CD14-positive monocyte (primary cell): ENCODE data around the gene TRPM4. TPM values are rescaled to one million over a fixed set of nuclear protein-coding genes. Genes with fewer than 3 reads are reported as not detected.
A peak's percentile ranks its signal among the peaks of the same experiment; 100 is the strongest.
"Not testable (repeated sequence)": the region's sequence is repeated elsewhere in the genome, so short reads cannot be mapped to it uniquely, and the experiment has no call there.

Experiments
- DNase-seq, 3 donors: peaks; one replicate each; pipeline ENCODE4 v3.0.0-alpha.2; 2011 to 2022
- H2AFZ ChIP-seq: 2 replicates; pipeline ENCODE4 v1.6.0; 2012; ENCODE audit warnings: mild to moderate bottlenecking, low read depth, low read length, inconsistent platforms; ENCODE audit not compliant: insufficient read depth, poor library complexity, severe bottlenecking
- H3K27ac ChIP-seq, 2 donors: 1 replicate in 1 of 2; 2 replicates in 1 of 2; pipeline ENCODE4 v1.5.1; 2012 to 2013; ENCODE audit warnings: low read length in 2 of 2, control low read depth in 1 of 2, inconsistent platforms in 1 of 2, low read depth in 1 of 2, mild to moderate bottlenecking in 1 of 2
- H3K27me3 ChIP-seq, 2 donors: one replicate each; pipeline versions ENCODE4 v1.6.0 to v1.6.1; 2011 to 2013; ENCODE audit warnings: low read length in 2 of 2; ENCODE audit not compliant: control insufficient read depth in 2 of 2, insufficient read depth in 2 of 2
- H3K36me3 ChIP-seq, 2 donors: replicated peaks in 1 of 2; 1 replicate in 1 of 2; 2 replicates in 1 of 2; pipeline versions ENCODE4 v1.5.1 to v1.6.1; 2012 to 2013; ENCODE audit warnings: low read length in 2 of 2, control low read depth in 1 of 2, inconsistent platforms in 1 of 2, mild to moderate bottlenecking in 1 of 2; ENCODE audit not compliant: insufficient read depth in 2 of 2, control insufficient read depth in 1 of 2
- H3K4me1 ChIP-seq, 2 donors: 1 replicate in 1 of 2; 2 replicates in 1 of 2; pipeline versions ENCODE4 v1.5.1 to v1.6.1; 2012 to 2013; ENCODE audit warnings: low read length in 2 of 2, control low read depth in 1 of 2, inconsistent platforms in 1 of 2, mild to moderate bottlenecking in 1 of 2, moderate library complexity in 1 of 2; ENCODE audit not compliant: insufficient read depth in 2 of 2, control insufficient read depth in 1 of 2
- H3K4me2 ChIP-seq: replicated peaks from 2 replicates; pipeline ENCODE3; 2012; ENCODE audit warnings: low read length, moderate library complexity, mild to moderate bottlenecking; ENCODE audit not compliant: poor library complexity, severe bottlenecking; ENCODE audit errors: extremely low read depth
- H3K4me3 ChIP-seq, 3 experiments: fragments of 200-600 bp in 1 of 3; sonication (generic) in 1 of 3; replicated peaks in 1 of 3; 1 replicate in 2 of 3; 2 replicates in 1 of 3; pipeline ENCODE4 v1.5.1; 2011 to 2013; ENCODE audit warnings: low read length in 3 of 3, mild to moderate bottlenecking in 3 of 3, control low read depth in 2 of 3, low read depth in 2 of 3, inconsistent platforms in 1 of 3, moderate library complexity in 1 of 3
- H3K79me2 ChIP-seq: 2 replicates; pipeline ENCODE4 v1.6.0; 2012; ENCODE audit warnings: mild to moderate bottlenecking, control low read depth, inconsistent platforms, low read length, moderate library complexity; ENCODE audit not compliant: insufficient read depth
- H3K9ac ChIP-seq: 2 replicates; pipeline ENCODE4 v1.6.0; 2017; ENCODE audit warnings: low read length, mild to moderate bottlenecking; ENCODE audit not compliant: insufficient read depth, poor library complexity, severe bottlenecking
- H3K9me3 ChIP-seq, 2 donors: replicated peaks in 1 of 2; 1 replicate in 1 of 2; 2 replicates in 1 of 2; pipeline versions ENCODE4 v1.5.1 to v1.6.1; 2012 to 2013; ENCODE audit warnings: low read length in 2 of 2, control low read depth in 1 of 2; ENCODE audit not compliant: control insufficient read depth in 1 of 2, insufficient read depth in 1 of 2
- H4K20me1 ChIP-seq: 2 replicates; pipeline ENCODE4 v1.6.0; 2012; ENCODE audit warnings: mild to moderate bottlenecking, low read length, control low read depth, moderate library complexity; ENCODE audit not compliant: insufficient read depth
- H3K27ac Mint-ChIP-seq, 7 donors: one replicate each; pipeline ENCODE4 v1.8.0; 2020; ENCODE audit warnings: mild to moderate bottlenecking in 7 of 7, mixed read lengths in 7 of 7, moderate library complexity in 6 of 7, inconsistent platforms in 2 of 7
- H3K27me3 Mint-ChIP-seq, 3 donors: one replicate each; pipeline ENCODE4 v1.8.0; 2021 to 2022; ENCODE audit warnings: low read depth in 3 of 3, mild to moderate bottlenecking in 3 of 3, mixed read lengths in 3 of 3, moderate library complexity in 3 of 3, inconsistent platforms in 1 of 3
- H3K36me3 Mint-ChIP-seq, 2 donors: one replicate each; pipeline ENCODE4 v1.8.0; 2020; ENCODE audit warnings: mixed read lengths in 2 of 2, inconsistent platforms in 1 of 2, mild to moderate bottlenecking in 1 of 2
- H3K4me1 Mint-ChIP-seq: one replicate; pipeline ENCODE4 v1.8.0; 2020; ENCODE audit warnings: mild to moderate bottlenecking, mixed read lengths
- H3K4me3 Mint-ChIP-seq, 2 donors: one replicate each; pipeline ENCODE4 v1.8.0; 2020; ENCODE audit warnings: mild to moderate bottlenecking in 2 of 2, mixed read lengths in 2 of 2, moderate library complexity in 1 of 2
- H3K9me3 Mint-ChIP-seq, 7 donors: one replicate each; pipeline ENCODE4 v1.8.0; 2020 to 2022; ENCODE audit warnings: mixed read lengths in 7 of 7, mild to moderate bottlenecking in 6 of 7, moderate library complexity in 6 of 7, inconsistent platforms in 2 of 7
- WGBS: methylation state at CpG from one replicate; pipeline ENCODE4 v1.1.5; 2013; ENCODE audit warnings: missing lambda C conversion rate; ENCODE audit not compliant: insufficient coverage; 5-methylcytosine and 5-hydroxymethylcytosine counted together
- intact Hi-C, 2 donors: fragments of 100-400 bp; cut with micrococcal nuclease; formaldehyde crosslinking; loops; one replicate each; pipeline versions ENCODE4 v1.15.0 to v1.15.1; 2023
- polyA plus RNA-seq, 3 donors: library from polyadenylated mRNA; depleted of rRNA in 1 of 3; unstranded in 2 of 3; stranded (reverse) in 1 of 3; fragments of 300-500 nt in 2 of 3; fragments of >200 nt in 1 of 3; fragmentation: Illumina TruSeq in 2 of 3; gene quantifications; 1 replicate in 2 of 3; 2 replicates in 1 of 3; pipeline ENCODE4 v1.2.3, GENCODE V29; 2012 to 2021
- TF ChIP-seq, protein P1 (sequence below): fragments of 200-600 bp; IDR thresholded peaks from one replicate; pipeline ENCODE4 v1.8.0; 2022; ENCODE audit warnings: antibody characterized with exemption, mild to moderate bottlenecking

TRPM4 gene
- polyA plus RNA-seq, 3 donors: 6.0 to 6.9 (median 6.6) TPM

- H3K9ac ChIP-seq, H3K4me3 ChIP-seq, H4K20me1 ChIP-seq, H3K27ac Mint-ChIP-seq, H3K79me2 ChIP-seq, H3K27ac ChIP-seq, H3K36me3 ChIP-seq, DNase-seq, H3K4me3 Mint-ChIP-seq, H3K9me3 ChIP-seq, H3K36me3 Mint-ChIP-seq, H3K4me2 ChIP-seq, intact Hi-C loops, H2AFZ ChIP-seq: not testable (repeated sequence)
- peaks cover 37 to 59% (median 40%) of the 10 kb centered on the region in 3 donors for H3K27me3 Mint-ChIP-seq
- H3K27me3 ChIP-seq: peaks cover 15 to 25% of the 10 kb centered on the region in 2 donors
- WGBS: 94% methylated on average over 5 of the region's 11 CpGs
- H3K4me1 Mint-ChIP-seq: peaks cover 14% of the 10 kb centered on the region
- peaks cover 3 to 21% (median 13%) of the 10 kb centered on the region in 7 donors for H3K9me3 Mint-ChIP-seq
- H3K4me1 ChIP-seq: peaks cover 18 to 29% of the 10 kb centered on the region in 2 donors
Observed at GRCh38 chr19:49123285-49123684, 34.3 kb upstream of the TRPM4 start.

- no peaks in the 10 kb centered on the region for H3K79me2 ChIP-seq
- no peaks in the 10 kb centered on the region for H4K20me1 ChIP-seq
- H3K4me2 ChIP-seq: no peak overlapping the region
- H3K27me3 ChIP-seq: peaks cover 9 to 19% of the 10 kb centered on the region in 2 donors
- H3K4me3 Mint-ChIP-seq: no peak overlapping the region
- no peaks in the 10 kb centered on the region for H3K36me3 ChIP-seq
- H3K27ac ChIP-seq: no peak overlapping the region
- H3K4me1 ChIP-seq: peaks cover 5 to 15% of the 10 kb centered on the region in 2 donors
- peaks cover 0 to 5% of the 10 kb centered on the region in 2 donors for H3K9me3 ChIP-seq
- TF ChIP-seq, protein P1, sequence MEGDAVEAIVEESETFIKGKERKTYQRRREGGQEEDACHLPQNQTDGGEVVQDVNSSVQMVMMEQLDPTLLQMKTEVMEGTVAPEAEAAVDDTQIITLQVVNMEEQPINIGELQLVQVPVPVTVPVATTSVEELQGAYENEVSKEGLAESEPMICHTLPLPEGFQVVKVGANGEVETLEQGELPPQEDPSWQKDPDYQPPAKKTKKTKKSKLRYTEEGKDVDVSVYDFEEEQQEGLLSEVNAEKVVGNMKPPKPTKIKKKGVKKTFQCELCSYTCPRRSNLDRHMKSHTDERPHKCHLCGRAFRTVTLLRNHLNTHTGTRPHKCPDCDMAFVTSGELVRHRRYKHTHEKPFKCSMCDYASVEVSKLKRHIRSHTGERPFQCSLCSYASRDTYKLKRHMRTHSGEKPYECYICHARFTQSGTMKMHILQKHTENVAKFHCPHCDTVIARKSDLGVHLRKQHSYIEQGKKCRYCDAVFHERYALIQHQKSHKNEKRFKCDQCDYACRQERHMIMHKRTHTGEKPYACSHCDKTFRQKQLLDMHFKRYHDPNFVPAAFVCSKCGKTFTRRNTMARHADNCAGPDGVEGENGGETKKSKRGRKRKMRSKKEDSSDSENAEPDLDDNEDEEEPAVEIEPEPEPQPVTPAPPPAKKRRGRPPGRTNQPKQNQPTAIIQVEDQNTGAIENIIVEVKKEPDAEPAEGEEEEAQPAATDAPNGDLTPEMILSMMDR: no peak
- H3K9ac ChIP-seq: no peak overlapping the region
- no peak overlapping the region for H3K4me3 ChIP-seq
- peaks cover 2% of the 10 kb centered on the region in 2 donors for H3K36me3 Mint-ChIP-seq
- intact Hi-C loops: no loop called here
- no peak overlapping the region for H2AFZ ChIP-seq
- H3K27ac Mint-ChIP-seq: peak overlapping the region in 1 of 7 donors; percentile 54
- H3K9me3 Mint-ChIP-seq: peaks cover 14 to 30% (median 16%) of the 10 kb centered on the region in 7 donors
- DNase-seq: no peak
- H3K27me3 Mint-ChIP-seq: peaks cover 37 to 54% (median 50%) of the 10 kb centered on the region in 3 donors
- H3K4me1 Mint-ChIP-seq: peaks cover 18% of the 10 kb centered on the region
- 78% methylated on average over 6 of the region's 23 CpGs for WGBS
Observed at GRCh38 chr19:49125025-49125731, 32.4 kb upstream of the TRPM4 start.
